AG08395 (cell line): ENCODE results near the gene KLHL5.
A peak's percentile ranks its signal among the peaks of the same experiment; 100 is the strongest.
"Not testable (repeated sequence)": the region's sequence is repeated elsewhere in the genome, so short reads cannot be mapped to it uniquely, and the experiment has no call there.

ENCODE experiments used
- DNase-seq: peaks from one replicate; pipeline ENCODE4 v3.0.0; 2012; ENCODE audit warnings: mixed read lengths, low spot score

KLHL5 gene, protein sequence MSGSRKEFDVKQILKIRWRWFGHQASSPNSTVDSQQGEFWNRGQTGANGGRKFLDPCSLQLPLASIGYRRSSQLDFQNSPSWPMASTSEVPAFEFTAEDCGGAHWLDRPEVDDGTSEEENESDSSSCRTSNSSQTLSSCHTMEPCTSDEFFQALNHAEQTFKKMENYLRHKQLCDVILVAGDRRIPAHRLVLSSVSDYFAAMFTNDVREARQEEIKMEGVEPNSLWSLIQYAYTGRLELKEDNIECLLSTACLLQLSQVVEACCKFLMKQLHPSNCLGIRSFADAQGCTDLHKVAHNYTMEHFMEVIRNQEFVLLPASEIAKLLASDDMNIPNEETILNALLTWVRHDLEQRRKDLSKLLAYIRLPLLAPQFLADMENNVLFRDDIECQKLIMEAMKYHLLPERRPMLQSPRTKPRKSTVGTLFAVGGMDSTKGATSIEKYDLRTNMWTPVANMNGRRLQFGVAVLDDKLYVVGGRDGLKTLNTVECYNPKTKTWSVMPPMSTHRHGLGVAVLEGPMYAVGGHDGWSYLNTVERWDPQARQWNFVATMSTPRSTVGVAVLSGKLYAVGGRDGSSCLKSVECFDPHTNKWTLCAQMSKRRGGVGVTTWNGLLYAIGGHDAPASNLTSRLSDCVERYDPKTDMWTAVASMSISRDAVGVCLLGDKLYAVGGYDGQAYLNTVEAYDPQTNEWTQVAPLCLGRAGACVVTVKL

DNA sequence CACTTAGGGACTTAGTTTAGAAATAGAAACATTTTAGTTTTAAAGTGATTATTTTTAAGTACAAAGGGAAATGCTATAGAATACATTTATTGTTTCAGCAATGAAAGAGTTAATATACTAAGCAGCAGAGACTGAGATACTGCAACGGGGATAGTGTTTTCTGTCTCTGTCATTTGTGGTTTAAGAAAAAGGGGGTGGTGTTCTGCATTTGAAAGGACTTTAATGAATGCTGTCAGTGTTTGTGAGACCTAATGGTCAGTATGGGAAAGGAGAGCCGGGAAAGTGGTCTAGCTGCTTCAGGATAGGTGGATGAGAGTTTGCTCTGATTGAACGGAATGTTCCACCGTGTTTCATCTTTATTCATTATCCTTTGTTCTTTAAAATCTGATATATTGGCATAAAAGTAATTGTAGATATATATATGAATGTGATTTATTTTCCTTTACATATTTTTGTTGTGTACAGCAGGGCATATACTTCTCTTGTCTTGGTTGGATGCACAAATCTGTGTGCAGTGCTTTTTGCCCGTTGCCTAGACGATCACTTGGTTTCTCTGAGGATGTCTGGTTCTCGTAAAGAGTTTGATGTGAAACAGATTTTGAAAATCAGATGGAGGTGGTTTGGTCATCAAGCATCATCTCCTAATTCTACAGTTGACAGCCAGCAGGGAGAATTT, at the start of gene KLHL5:
Gene KLHL5 (plus strand): TSS at position 139 of the 676 bp plus-strand sequence. CDS start 421 bp downstream, at position 560.
- DNase-seq = peak; percentile 25

DNA sequence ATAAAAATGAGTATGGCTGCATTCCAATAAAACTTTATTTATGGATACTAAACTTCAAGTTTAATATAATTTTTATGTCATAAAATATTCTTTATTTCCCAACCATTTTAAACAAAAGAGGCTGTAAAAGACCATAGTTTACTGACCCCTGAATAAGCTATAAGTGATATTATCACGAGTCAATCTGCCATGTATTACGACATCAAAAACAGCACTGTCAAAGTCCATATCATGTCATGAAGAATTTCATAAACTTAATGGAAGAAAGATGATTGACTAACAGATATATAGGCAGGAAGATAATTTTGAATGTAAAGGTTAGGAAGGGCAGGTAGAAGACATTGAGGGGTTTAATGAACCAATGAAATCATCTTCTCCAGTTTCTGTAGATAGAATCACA, 48.0 kb upstream of the KLHL5 start:
- no peak for DNase-seq

DNA sequence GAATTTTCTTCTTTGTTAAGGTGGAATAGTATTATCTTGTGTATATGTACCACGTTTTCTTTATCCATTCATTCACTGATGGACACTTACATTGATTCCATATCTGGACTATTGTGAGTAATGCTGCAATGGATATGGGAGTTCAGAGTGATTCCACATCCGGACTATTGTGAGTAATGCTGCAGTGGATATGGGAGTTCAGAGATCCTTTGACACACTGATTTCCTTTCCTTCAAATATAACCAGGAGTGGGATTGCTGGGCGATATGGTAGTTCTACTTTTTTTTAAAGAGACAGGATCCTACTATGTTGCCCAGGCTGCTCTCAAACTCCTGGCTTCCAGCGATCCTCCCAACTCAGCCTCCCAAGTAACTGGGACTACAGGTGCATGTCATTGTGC, 41.9 kb upstream of the KLHL5 start:
- no peak for DNase-seq

DNA sequence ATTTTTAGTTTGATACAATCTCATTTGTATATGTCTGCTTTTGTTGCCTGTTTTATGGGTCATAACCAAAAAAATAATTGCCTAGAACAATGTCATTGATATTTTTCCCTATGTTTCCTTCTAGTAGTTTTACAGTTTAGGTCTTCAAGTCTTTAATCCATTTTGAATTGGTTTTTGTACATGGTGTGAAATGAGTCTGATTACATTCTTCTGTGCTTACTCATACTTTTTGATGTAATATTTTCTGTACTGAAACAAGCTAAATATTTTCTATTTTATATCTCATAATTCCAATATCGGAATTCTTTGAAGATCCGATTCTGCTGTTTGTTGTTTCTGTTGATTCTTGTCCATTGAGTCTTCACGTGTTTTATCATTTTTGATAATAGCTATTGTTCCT, 40.4 kb upstream of the KLHL5 start:
- DNase-seq = no peak

DNA sequence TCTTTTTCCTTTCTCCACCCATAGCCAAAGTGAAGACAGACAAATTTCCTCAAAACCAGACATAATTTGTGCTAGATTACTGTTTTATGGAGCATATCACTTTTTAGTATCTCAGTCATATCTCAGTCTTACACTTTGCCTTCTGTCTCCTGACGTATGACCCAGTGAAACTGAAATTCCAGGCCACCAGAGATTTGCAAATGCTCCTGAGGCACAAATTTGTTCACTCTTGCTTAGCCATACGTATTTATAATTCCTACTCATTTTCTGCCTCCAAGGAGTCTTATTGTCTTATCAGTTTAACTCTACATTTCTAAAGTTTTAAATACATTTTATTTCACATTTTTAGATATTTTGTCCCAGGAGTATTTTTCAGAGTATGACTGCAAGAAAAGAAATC, 39.8 kb upstream of the KLHL5 start:
- no peak for DNase-seq

DNA sequence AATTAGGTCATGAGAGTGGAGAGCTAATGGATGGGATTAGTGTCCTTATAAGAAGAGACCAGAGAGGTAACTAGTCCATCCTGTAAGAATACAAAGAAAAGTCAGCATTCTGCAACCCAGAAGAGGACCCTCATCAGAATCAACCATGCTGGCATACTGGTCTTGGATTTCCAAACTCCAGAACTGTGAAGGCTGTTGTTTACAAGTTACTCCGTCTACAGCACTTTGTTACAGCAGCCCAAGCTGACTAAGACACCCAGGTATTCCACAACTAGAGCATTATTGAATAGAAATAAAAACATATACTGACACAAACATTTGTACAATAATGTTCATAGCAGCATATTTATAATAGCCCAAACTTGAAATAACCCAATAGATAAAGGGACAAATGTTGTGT, 39.0 kb upstream of the KLHL5 start:
- no peak for DNase-seq

DNA sequence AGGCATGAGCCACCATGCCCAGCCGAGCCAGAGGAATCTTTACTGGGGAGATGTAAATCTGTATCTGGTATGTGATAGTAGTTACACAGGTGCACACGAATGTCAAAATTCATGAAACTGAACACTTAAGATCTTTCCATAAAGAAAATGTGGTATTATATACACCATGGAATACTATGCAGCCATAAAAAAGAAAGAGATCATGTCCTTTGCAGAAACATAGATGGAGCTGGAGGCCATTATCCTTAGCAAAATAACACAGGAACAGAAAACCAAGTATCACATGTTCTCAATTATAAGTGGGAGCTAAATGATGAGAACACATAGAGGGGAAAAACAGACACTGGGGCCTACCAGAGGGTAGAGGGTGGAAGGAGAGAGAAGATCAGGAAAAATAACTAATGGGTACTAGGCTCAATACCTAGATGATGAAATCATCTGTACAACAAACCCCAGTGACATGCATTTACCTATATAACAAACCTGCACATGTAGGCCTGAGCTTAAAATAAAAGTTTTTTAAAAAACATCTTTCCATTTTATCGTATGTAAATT, 37.6 kb upstream of the KLHL5 start:
- no peak for DNase-seq

DNA sequence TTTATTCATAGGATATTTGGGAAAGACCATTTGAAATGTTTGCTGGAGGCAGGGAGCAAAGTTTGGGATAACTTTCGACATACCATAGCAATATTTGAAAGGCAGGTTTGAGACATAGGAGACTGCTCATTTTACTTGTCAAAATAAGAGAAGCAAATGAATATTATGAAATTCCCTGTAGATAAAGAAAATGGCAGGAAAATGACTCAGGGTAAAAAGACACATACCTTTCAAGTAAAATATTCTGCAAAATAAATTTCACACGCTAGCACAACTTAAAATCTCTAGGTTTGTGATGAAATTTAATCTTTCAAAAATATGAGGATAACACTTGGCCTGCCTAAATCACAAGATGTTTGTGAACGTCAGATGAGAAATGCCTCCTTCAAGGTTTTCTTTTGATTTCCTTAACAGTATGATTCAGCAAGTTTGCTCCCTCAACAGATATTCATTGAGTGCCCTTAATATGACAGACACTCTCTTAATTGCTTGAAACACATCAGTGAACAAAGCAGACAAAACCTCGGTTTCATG, 36.4 kb upstream of the KLHL5 start:
- DNase-seq = no peak

DNA sequence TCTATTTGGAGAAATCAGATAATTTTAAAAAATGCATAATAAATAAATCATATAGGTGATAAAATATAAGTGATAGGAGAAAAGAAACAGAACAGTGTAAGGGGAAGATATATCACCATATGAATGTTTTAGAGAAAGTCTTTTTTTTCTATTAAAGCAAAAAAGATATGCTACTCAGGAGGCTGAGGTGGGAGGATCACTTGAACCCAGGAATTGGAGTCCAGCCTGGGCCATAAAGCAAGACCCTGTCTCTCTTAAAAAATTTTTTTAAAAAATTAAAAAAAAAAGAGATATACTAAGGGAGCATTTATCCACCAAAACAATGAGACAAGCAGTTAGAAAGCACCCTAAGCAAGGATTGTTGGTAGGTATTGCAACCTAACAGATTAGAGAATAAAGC, 35.9 kb upstream of the KLHL5 start:
- DNase-seq = no peak

DNA sequence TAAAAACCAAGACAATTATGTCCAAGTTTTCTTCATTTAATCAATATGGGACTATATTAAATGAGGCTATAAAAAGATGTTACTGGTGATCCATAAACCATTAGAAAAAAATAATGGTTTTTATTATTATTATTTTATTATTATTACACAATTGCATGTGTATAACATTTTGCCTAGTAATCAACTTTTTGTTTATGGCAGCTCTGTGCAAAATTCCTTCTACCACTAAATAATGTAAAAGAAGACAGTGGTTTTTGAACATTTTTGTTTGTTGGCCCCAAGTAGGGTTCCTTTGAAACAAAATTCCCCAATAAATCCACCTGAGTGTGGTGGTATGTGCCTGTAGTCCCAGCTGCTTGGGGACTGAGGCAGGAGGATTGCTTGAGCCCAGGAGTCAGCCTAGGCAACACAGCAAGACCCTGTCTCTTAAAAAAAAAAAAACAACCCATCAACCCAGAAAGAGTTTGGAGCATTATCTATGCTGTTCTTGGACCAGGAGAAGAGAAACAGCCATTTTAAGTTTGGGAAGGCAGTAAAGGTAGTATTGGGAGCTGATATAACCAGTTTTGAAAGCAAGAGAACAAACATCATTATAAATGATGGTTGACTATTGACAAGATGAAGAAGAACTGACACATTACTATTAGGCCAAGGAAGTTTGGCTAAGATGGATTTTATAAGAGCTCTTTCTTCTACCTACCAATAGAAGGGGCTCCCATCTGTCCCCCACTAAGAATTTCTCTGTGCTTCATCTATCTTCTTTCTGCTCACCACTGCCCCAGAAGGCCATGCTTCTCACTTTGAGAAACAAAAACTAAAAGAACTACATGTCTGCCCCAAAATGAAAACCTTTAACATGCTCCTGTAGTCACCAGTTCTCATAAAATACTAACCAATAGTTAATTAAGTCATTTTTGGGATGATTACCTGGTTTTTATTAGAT, 32.0 kb upstream of the KLHL5 start:
- DNase-seq = no peak

DNA sequence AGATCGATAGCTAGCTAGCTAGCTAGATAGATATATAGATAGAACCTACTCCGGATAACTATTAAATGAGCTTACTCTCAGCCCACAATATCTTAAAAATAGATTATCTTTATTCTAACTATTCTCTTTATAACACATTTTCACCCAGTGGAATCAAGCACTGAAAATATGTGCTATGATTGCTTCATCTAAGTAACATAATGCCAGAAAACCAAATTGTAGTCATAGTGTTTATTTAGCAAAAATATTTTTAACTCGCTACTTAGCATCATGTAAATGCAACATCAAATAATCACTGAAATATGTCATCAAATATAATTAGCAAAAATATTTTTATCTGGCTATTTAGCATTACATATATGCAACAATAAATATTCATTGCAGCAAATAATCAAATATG, 31.3 kb upstream of the KLHL5 start:
- no peak for DNase-seq

DNA sequence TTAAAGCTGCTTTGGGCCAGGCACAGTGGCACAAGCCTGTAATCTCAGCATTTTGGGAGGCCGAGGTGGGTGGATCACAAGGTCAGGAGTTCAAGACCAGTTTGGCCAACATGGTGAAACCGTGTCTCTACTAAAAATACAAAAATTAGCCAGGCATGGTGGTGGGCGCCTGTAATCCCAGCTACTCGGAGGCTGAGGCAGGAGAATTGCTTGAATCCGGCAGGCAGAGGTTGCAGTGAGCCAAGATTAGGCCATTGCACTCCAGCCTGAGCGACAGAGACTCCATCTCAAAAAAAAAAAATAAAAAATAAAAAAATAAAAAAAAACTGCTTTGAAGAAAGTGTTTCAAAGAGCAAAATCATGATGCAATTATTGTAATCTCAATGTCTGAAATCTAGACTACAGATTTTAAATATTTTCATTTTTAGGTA, 30.4 kb upstream of the KLHL5 start:
- not testable (repeated sequence) for DNase-seq

DNA sequence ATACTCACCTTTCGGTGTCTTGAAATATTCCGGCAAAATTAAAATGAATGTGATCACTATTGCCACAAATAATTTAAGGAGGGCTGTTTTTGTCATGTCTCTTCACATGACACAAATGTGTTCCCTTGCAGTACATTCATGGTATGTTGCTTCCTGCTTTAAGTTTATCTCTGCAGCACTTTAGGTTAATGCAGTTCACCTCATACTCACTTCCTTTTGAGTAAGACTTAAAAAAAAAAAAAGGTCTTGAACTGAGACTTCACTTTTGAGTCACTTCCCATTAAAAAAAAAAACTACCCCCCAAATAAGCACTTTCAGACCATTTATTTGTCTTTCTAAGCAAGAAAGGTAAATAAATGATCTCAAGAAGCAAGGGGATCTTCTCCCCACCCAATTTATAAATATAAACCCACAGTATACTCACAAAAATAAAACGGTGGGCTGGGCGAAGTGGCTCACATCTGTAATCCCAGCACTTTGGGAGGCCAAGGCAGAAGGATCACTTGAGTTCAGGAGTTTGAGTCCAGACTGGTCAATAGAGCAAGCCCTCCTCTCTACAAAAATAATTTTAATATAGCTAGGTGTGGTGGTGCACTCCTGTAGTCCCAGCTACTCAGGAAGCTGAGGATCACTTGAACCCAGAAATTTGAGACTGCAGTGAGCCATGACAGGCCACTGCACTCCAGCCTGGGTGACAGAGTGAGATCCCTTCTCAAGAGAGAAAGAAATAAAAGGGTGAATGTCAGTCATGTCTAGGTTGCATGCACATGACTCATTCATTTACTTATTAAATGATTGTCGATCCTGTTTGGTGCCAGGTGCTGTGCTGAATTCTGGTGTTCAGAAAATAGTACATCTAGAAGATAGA, 29.6 kb upstream of the KLHL5 start, which contains the start of gene TMEM156:
Gene TMEM156 (minus strand): TSS at position 192 of the 868 bp plus-strand sequence. CDS start 96 bp downstream, at position 96.
- no peak for DNase-seq

DNA sequence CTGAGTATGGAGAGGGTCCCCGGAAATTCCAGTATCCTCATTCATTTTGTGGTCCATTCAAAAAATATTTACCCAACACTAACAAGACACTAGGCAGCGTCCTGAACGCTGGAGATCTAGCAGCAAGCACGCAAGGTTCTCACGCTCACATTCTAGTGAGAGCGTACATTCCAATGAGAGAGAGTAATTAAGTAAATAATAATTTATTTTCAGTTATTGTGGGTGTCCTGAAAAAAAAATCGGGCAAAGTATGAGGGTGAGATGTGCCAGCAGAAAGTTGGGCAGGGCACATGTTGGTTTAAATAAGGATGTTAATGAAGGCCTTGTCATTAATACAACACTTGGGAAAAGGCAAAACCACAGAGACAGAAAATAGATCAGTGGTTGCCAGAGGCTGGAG, 25.9 kb upstream of the KLHL5 start:
- no peak for DNase-seq

DNA sequence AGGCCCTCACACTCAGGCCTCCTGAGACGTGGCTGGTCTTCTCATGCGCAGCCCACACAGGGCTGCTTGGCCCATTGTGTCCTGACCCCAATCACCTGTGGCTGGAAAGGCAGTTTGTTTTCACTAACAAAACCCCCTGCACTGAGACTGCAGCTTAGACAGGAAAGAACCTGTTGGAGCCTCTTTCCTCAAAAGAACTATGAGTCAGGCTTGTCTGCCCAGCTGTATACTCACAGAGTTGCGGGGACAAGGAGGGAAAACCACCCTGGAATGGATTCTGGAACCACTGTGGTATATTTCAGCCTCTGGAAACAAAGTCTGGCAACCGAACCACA, 24.6 kb upstream of the KLHL5 start:
- DNase-seq = no peak

DNA sequence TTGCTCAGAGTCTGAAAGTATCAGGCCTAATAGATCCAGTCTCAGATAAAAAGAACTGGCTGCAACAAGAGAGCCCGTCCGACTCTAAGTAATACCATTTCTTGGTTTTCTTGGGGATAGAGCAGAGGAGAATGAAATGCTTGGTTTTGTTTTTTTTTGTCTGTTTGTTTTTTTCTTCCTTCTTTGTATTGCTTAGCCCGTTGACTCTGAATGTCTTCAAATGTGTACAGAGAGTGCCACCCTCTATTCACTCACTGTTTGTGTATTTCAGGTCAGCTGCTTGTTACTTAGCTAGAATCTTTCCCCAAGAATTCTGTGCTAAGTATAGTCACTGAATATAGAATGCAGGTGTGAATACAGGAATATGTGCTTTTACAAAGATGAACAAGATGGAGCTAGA, 24.1 kb upstream of the KLHL5 start:
- DNase-seq = no peak

DNA sequence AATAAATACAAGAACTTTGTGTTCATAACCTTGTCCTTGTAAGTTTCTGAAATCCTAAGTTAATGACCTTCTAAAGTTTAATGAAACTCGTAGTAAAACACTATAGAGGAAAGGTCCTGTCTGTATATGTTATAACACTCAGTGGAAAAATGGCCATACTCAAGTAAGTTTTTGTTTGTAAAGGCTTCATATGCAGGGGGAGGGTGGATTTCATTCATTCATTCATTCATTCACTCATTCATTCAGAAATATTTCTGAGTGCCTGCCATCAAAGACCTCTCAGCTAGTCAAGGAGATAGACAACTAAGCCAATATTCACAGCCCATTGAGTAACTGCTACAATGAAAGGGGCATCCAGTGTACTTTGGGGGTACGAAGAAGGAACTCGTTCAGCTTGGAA, 22.9 kb upstream of the KLHL5 start:
- no peak for DNase-seq

DNA sequence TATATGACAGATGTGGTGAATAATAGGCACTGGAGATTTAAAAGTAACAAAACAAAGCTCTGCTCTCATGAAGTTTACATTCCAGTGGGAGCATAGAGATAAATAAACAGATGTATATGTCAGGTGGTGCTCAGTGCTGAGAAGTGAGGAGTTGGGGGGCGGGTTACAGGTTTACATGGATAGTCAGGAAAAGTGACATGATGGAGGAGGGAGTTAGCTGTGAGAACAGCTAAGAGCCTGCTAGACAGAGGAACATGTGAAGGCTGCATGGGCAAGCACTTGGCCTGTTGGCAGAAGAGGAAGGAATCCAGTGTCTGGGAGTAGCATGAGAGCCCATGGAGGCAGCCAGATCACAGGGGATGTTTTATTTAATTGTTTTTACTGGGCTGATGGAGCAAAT, 19.7 kb upstream of the KLHL5 start:
- DNase-seq = no peak

DNA sequence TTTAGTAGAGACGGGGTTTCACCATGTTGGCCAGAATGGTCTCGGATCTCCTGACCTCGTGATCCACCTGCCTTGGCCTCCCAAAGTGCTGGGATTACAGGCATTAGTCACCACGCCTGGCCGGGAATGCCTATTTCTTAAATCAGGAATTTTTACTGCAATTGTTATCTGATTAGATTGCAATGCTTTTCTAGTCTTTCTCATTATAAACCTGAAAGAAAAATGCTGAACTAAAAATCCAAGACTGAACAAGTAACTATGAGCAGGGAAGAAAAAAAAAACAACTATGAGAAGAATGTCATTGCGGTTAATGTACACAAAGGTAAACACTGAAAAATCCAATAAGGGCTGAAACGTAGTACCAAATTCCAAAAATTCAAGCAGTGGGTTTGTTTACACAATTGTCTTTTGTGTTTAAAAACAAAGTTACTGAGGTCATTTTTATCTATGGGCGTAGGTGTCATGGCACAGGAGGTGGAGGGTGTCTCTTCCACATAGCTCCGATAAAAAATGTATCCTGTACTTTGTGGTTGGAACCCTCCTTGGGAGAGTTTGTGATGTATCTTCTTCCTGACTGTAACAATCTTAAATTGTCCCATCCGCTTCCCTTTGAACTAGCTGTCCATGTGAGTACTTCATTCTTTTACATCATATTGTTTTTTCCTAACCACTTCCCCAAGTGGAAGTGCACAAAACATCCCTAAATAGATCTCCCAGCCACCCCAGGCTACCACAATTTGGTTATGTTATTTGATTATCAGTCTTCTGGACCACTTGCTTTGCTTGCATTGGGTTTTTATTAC, 18.8 kb upstream of the KLHL5 start:
- DNase-seq = no peak
